Occipital lobe (tissue), 2 donors: ENCODE results near the gene OSBPL5. TPM values are rescaled to one million over a fixed set of nuclear protein-coding genes. Genes with fewer than 3 reads are reported as not detected.

Source experiments
- DNase-seq: peaks from one replicate; lab custom pipeline; 2025; lab: John Stamatoyannopoulos, UW
- total RNA-seq: library from RNA; depleted of rRNA; stranded (reverse); fragments of >200 nt; gene quantifications from one replicate; pipeline ENCODE4 v1.2.3, GENCODE V29; 2014

Gene OSBPL5
- total RNA-seq, 1 donor from 2014 or later, result 31.2 TPM

- no peak for DNase-seq
These were observed 458 bp downstream of the OSBPL5 start for GRCh38 chr11:3164552-3165151.

GRCh38 chr11:3164138-3164551, 965 bp downstream of the OSBPL5 start:
- no peak for DNase-seq

DNA sequence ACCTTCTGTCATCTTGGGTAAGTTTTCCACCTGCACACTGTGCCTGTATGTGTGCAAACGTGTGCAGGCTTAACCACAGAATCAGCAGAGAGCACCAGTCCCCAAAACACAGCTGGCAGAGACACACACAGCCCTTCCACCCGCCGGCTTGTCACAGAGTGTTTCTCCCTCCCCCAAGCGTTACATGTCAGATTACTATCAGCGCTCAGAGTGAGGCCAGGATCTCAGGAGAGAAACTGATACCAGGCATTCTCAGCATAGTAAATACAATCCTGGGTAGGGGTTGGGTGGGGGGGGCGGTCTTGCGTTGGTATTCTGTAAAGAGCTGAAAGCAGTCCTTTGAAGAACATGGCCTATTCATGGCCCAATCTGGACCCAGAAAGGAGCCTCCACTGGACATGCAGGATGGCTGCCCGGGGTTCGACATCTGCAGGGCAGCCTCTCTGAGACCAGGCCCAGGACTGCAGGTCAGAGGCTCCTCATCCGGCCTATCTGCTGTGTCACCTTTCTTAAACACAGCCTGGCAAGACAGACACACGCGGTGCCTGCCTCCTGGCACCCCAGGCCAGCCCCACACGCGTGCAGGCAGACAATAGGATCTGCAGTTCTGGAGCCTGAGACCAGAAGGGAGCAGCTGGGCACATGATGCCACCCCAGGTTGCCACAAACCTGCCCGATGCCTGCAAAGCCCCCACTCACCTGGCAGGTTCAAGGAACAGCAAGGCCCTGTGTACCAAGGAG, 1.7 kb downstream of the OSBPL5 start:
- no peak for DNase-seq

- DNase-seq, result no peak
These were observed 2.5 kb downstream of the OSBPL5 start for GRCh38 chr11:3162410-3163240.

- DNase-seq, result no peak
These were observed 3.2 kb downstream of the OSBPL5 start for GRCh38 chr11:3161720-3162409.

- no peak for DNase-seq
These were observed 3.8 kb downstream of the OSBPL5 start for GRCh38 chr11:3161309-3161708.

- DNase-seq, result peak; percentile 86
These were observed 4.7 kb downstream of the OSBPL5 start for GRCh38 chr11:3160252-3161031.

DNA sequence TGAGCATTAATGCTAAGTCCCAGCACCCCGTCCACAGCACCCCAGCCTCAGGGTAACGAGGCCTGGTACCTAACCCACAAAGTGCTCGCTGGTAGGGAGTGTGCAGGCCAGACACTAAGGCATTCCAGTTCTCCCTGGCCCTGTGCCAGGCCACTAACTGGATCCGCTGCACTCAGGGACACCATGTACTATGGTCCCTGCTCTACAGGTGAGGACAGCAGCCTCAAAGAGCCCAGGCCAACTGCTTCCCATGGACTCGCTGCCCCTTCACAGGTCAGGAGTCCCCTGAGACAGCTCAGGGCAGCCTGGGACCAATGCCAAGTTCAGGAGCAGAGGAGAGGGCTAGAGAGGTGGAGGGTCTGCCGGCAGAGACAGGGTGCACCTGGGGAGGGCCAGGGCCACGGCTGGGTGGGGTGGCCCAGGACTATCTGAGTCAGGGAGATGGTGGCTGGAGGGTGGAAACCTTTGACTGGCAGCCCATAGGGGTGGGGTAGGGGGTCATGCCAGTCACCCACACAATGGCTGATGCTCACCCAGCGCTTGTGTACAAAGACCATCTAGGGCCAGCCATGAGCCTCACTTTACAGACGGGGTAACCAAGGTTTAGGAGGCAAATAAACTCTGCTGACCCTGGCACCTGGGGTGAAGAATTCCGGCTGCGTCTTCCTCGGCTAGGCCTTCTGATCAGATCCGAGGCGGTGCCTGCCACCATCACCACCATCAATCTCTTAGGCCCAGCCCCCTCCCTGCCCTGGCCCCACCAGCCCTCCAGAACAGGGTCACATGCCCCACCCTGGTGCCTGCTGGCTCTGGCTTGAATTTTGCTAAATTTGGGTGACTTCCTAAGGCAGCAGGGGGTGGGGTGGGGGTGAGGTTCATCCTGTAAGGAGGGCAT, 5.6 kb downstream of the OSBPL5 start:
- DNase-seq, result no peak

DNA sequence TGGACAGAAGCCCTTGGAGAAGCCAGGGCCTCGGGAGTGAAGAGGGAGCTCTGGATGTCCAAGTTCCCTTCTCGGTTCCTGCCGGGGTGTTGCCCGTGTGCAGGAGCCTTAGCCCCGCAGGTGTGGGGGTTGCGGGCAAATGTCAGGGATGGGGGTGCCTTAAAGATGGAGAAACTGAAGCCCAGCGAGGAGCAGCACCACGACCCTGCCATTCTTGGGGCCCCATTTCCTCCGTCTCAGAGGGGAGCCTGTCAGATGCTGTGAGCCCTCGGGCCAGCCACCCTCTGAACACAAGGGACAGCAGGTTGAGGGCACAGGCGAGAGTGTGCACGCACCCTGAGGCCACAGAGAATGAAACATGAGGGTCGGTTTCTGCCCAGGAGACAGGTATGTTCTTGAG, 6.3 kb downstream of the OSBPL5 start:
- no peak for DNase-seq

DNA sequence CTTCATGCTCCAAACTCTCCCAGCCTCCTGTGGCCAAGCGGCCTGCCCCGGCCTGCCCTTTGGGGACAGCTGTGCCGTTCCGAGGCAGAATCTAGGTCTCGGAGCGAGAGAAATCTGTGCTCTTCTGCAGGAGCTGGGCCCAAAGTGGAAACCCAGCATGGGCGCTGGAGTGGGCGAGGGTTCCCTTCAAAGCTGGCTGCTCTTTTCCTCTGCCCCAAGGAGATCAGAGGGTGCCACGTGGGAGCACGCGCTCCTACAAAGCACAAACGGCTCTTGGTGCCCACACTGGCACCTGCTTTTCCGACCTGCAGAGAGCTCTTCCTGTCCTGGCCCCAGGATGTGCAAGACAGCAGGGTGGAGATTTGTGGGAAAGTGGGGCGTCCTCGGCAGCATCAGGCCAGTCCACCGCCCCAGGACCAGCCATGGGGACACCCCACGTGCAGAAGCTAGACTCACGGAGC, 6.9 kb downstream of the OSBPL5 start:
- no peak for DNase-seq

DNA sequence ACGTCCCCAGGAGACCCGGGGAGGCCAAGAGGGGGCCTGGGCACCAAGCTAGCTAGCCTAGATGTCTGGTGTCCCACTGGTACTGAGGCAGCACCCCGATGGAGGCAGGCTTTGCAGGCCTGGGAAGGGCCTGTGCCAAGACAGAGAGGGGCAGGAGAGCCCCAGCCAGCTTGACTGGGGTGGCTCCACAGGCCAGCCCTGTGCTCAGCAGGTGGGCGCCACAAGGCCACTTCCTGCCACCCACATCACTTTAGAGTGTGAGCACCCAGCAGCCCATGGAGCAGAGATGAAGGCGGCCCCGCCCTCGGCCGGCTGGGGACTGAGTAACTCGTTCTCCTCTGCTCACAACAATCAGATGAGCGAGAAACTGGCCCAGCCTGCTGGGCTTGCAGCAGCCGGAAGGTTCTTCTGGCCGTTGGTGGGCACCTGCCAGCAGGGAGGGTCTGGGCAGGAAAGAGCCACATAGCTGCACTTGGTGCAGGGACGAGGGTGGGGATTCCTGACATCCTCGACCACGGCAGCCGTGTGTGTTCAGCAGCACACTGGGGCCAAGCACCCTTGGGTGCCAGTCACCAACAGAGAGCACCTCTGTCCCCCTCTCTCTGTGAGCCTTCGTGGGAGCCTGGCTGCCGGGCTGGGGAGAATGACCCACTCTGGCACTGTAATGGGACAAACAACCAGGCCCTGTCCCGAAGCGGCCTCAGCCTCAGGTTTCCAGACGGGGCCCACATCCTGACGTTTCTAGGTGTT, 7.6 kb downstream of the OSBPL5 start:
- no peak for DNase-seq

DNA sequence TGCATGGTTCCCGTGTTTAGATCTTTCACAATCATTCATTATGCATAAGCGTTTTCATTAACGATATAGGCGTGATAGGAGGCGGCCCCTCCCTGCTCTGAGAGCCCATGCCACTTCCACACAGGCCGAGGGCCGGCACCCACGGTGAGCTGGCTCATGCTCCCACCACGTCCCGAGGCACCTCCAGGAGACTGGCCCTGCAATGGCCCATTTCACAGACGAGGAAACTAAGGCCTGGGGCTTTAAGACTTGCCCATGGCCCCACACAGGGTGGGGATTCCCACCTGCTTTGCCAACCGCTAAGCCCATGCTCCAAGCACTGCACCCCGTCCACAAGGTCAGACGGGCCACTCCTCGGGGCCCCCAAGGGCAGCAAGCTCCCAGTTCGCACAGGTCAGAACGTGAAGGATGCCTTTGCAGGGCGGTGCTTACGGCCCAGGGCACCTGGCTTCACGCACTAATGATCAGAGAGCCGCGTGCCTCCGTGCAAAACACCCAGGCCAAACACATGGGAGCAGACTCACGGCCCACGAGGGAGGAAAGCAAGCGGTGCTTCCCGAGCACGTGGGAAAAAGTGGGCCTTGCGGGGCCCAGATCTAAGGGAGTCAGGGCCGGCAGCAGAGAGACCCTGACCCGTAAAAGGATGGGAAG, 8.3 kb downstream of the OSBPL5 start:
- no peak for DNase-seq

- DNase-seq, result no peak
These were observed 8.8 kb downstream of the OSBPL5 start for GRCh38 chr11:3156282-3156660.

GRCh38 chr11:3155691-3156258, 9.3 kb downstream of the OSBPL5 start:
- DNase-seq, result no peak

- no peak for DNase-seq
These were observed 9.9 kb downstream of the OSBPL5 start for GRCh38 chr11:3155216-3155615.

DNA sequence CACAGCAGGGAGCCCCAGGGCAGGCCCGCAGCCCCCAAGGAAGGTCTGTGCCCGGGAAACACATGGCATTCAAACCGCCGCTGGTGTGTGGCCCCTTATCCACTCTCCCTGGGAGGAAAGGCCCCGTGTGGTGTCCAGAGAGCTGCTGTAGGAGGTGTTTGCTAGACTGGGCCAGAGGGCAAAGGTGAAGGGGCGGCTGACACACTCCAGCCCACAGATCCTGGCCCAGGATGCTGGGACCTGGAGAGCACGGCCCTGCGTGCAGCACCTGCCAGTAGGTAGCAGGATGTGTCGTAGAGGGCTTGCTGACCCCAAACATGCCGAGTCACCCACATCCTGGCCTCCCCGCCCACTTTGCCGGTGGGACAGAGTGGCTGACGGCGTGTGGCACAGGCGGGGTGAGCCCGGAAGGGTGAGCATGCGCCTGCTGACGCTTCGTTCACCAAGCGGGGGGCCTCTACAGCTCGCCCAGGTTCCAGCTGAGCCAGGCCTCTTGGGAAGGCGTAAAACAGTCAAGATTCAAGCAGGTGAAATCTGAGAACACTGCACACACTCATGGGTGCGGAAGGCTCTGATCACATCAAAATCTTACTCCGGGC, 11.0 kb downstream of the OSBPL5 start:
- no peak for DNase-seq

DNA sequence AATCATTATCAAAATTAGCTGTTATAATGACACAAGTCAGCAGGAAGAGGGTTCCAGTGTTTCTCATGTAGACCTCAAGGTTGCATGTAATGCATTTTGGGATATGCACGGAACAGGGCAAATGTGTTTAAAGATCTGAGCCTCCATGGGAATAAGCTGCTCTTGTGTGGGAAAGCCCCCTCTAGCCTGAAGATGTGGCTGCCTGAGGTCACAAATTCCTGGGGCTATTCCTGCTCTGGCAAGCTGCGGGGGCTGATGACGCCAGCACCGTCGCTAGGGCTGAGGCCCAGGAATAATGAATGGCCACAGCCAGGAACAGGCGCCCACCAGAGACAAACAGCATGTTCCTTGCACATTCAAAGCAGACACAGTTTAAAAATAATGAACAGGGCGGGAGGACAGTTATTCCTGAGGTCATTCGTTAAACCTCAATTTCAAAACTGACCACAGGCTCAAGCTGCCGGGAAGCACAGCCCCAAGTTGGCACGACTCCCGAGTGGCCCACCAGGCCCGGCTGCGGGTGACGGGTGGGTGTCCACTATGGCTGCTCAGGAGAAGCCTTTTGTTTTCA, 11.7 kb downstream of the OSBPL5 start:
- no peak for DNase-seq
